Measurements from ENCODE around the gene ACE2.
"Not testable (repeated sequence)": the region's sequence is repeated elsewhere in the genome, so short reads cannot be mapped to it uniquely, and the experiment has no call there.

Gene ACE2

DNA sequence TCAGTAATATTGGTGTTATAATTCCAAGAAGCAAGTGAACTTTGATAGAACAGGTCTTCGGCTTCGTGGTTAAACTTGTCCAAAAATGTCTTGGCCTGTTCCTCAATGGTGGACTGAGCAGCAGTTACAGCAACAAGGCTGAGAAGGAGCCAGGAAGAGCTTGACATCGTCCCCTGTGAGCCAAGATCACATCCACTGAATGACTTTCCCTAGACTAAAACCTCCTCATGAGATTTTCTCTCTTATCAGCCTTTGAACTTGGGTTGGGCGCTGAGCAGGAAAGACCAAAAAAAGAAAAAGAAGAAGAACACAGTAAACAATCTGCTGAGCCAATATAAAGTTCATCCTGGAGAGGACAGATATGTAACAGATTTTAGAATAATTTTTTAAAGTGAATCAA lies at the start of gene ACE2:
ACE2 (minus strand) TSS at position 216 of the 400 bp plus-strand sequence; CDS start at position 167, 49 bp downstream.
- no peak for DNase-seq

DNA sequence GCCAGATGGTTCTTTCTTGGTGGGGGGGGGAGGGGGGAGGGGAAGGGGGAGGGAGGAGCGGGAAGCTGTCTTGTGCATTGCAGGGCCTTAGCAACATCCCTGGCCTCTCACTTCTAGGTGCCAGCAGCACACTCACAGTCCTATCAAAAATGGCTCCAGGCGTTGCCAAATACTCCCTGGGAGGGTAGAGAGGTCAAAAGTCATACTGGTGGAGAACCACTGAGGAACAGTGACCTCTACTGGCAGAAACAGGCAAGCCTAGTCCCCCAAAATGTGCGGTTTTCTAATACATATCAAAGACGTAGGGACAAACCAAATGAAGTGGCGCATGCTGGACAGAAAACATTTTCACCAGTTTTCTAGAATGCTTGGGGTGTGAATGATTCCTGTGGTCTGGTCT lies 46.8 kb upstream of the ACE2 start:
- not testable (repeated sequence) for DNase-seq

DNA sequence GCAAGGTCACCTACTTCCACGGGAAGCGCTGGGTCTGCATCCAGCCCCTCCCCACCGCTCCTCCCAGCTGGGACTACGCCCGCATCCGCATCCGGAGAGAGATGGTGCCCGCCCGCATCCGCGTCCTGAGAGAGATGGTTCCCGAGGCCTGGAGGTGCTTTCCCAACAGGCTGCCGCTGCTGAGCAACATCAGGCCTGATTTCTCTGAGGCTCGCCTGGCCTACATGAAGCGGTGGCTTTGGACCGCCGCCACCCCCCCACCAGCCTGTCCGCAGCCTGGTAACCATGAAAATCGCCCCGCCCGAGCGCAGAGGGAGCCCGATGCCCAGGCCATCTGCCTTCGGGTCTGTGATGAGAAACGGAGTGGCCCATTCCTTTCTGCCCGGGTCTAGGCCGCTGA lies 45.8 kb upstream of the ACE2 start:
- DNase-seq = no peak

DNA sequence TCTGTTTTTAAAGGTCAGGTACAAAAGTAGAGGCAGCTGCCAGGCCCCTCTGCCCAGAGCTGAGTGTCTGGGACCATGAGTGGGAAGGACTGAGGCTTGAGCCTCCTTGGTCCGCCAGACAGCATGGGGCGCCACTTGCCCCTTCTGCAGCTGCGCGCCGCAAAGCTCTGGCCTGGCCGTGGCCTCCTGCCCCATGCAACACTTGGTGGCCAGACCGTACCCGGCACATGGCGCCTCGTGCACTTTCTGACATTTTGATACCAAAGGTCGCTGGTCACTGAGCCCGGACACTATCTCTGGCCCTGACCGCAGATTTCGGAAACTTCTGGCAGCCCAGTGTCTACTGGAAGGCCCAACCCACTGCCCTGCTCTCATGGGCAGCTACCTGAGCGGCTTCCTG lies 45.3 kb upstream of the ACE2 start:
- DNase-seq = no peak

DNA sequence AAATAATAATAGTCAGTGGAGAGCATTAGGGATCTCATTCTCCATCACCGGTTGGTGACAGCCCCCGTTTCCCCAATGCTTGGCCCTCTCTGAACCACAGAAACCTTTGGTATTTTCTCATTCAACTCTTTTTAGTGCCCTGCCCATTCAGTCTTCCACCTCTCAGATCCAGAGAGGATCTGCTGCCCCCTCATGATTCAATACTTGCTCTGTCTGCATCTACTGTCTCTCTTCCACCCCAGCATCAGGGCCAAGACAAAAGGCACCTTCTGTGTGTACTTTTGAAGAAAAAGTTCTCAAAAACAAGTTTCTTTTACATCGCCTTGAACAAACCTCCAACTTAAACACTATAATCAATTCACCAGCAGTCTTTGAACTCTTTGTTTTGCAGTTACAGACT lies 44.5 kb upstream of the ACE2 start:
- no peak for DNase-seq

DNA sequence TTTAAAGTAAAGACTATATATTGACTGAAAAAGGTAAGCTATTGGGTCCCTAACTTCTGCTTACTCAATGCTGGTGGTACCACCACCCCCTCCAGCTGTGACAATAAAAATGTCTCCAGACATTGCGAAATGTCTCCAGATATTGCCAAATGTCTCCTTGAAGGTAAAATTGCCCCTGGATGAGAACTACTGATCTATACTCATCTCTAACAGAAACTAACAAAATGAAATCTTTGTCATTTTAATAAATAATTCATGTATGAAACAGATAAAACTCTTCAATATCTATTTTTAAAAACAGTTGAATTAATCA lies 43.8 kb upstream of the ACE2 start:
- DNase-seq = no peak

DNA sequence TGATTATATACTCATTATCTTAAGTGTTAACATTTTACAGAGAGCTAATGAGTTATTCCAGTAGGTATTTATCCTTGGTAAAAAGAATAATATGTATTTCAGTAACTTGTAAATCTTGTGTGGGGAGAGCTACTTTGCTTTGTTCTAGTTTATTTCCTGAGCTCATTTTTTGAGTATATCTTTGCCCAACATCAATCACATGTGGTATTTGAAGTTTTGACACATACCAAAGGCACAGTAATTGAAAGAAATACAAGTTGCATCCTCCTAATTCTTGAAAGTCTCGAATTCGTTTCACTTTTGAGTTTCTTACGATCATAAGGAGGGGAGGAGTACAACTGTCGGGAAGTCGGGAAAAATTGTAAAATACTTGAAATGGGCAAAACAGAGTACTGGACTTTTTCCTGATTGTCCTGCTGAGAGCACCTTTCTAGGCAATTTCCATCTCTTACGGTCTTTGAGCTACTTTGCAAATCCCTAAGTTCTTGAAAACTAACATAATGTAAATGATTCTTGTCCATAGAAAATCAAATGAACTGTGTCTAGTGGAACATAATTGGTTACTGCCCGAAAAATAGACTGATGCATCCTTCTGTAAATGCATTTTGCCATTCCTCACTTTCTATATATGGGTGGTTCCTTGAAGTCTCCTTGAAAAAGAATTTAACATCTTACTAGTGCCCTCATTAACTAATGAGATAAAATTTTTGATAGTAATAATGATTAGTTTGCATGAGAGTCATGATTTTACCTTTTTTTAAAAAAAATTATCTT lies 43.2 kb upstream of the ACE2 start:
- DNase-seq = no peak

DNA sequence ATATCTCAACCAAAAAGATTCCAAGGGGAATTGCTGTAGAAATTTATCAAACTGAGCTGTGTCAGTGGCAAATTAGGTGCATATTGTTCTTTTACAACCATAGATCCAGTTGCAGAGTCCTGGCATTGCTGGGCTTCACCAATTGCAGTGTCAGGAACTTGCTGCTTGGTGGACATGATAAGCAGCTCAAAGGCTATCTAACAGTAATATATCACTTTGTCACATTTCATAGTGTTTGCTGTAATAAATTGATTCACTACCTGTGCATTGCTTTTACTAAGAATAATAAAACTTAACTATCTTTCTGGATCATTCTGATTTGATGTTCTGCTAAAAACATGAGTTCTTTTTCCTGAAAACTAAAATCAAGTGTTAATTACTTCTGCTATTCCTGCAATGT lies 30.9 kb upstream of the ACE2 start:
- DNase-seq = no peak

DNA sequence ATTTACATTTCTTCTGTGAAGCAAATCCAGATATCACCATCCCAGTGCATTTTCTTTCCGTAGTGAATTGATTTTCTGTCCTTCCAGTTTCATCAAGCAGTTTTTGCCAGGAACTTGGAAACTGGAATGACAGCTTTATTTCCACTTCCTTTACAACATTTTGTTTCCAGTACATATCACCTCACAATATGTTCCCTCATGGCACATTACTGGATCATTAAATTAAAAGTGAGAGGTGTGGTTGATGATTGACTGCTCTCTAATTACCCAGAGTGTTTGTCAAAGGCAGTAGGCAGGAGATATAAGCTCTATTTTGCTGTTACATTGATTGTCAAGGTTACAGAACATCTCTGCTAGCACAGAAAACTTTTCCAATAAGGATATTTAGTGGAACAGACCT lies 22.3 kb upstream of the ACE2 start:
- no peak for DNase-seq

DNA sequence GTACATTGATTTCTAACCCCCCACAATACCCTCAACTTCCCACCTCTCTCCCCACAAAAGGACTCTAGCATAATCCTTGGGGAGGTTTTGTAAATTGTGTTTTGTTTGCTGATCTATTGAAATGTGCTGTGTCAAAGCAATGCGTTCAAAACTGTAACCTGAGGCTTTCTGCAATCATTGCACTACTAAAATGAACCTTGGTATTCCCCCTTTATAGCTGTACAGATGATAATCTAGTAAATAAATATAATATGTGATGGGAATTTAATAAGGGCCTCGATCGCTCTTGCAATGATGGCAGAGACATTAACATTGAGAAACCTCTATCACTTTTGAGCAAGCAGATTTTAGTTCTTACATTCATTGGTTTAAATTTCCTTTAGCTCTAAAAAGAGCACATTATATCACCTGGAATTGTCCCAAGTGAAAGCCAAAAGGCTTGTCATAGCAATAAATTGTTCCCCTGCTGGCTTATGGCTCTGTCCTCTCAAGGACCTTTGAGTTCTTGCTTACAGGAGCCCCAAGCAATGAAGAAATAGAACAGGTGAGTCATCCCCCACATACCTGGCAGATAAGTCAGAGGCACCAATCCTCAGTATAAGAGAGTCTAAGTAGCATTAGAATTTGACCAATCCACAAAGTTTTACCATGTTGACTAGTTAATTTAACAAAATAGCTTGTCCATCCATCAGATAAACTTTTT lies 18.4 kb upstream of the ACE2 start:
- no peak for DNase-seq

DNA sequence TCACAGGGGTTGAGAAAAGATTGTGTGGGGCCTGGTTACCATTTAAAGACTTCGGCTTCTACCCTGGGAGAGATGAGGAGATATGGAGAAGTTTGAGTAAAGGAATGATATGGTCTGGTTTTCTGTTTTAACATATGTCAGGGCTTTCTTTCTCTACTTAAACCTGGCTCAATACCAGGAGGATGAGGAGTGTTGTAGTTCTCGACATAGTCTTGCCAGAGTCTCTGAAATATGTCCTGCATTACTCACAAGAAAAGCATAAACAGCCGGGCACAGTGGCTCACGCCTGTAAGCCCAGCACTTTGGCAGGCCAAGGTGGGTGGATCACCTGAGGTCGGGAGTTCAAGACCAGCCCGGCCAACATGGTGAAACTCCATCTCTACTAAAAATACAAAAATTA lies 16.4 kb upstream of the ACE2 start:
- DNase-seq = no peak

DNA sequence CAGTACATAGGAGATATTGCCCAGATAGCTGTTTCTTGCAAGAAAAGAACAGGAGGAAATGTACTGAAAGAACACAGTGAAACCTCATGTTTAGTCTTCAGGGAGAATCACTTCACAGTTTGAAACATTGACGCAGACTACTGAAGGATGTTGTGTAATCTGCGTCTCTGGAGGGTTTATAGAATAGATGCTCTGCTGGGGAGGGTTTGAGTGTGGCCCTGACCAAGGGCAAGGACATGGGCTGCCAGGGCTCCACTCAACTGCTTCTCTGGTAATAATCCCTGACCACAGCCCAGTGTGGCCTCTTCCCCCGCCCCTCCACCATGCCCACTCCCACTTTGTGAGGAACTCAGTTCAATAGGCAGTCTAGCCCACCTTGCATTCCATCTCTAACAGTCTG lies 15.8 kb upstream of the ACE2 start:
- DNase-seq = no peak

DNA sequence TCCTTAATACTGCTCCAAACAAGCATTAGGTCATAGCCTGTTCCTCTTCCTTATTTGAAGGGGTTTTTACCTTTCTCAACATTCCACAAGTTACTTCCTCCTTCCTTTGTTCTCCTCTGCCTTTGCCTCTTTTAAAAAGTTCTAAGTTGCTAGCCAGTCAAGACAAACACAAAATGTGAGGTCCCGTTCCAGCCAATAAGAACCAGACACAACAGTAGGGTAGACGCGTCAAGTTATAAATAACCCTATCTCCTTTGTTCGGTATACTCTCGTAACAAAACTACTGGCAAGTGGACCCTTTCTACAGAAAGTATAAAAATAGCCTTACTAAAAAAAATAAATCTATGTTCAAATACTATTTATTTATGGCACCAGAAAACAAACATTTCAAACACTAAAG lies 6.3 kb upstream of the ACE2 start:
- DNase-seq = no peak

DNA sequence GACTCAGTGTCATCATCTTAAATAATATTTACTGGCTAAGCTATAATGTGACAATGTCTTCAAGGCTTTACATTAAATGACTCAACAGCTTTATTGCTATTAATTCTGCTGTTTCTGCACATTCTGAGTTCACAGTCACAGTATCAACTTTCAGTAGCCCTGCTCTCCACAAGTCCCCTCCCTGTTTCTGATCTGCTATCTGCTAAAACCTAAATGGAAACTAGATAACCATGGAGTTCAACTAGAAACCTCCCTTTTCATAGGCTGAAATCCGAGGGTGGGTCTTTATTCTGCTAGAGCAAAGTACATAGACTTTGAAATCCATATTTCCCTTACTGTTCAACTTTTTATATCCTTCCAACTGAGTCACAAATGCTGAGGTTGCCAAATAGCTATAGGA lies 5.4 kb upstream of the ACE2 start:
- no peak for DNase-seq

DNA sequence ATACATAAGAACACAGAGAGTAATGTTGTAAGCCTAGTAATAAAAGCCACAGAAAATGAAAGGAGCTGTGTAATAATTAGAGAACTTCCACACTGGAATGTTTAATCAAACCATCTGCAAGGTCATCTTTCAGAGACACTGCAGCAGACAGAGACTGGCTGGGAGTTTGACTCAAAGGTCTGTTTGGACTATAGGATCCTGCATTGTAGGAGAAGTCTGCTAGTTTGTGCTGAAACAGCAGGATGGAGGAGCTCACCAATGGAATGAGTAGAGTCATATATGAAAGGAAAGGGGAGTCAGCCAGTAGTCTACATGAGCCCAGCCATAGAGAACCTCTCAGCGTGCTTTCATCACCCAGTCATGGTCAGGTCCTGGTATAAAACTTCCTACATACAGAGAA lies 4.5 kb upstream of the ACE2 start:
- DNase-seq = no peak

DNA sequence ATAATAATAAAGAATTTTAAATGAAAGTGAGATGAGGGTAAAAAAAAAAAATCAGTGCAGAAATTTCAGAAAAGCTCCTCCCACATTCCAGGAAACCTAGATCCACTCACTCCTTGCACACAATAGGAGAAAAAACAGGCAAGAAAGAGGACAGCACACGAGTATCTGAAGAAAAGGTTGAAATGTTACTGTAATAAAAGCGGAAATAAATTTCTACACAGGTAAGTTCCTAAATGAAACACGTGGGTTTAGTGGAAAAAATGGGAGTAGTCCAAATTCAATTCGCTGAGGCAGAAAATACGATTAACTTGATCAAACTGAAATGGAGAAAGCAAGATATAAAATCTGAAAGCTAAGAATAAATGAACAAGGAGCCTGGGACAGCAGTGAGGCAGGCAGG lies 2.0 kb upstream of the ACE2 start:
- no peak for DNase-seq

DNA sequence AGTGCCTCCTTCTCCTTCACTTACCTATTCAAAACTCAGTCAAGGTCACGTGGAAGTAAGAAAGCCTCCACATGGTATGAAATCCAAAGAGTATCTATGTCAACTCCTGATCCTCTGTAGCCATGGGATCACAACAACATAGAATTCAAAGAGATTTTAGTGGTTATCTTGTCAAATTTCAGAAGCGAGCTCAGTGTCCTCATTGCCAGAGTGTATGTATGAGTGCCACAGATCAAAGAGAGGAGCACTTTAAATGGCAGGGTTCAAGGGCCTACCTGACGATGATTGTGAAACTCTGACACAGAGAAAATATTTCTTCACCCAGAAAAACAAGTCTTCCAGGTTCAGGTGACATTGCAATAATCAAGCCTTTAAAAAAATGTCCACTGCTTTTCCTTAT lies 1.2 kb upstream of the ACE2 start:
- DNase-seq = no peak

DNA sequence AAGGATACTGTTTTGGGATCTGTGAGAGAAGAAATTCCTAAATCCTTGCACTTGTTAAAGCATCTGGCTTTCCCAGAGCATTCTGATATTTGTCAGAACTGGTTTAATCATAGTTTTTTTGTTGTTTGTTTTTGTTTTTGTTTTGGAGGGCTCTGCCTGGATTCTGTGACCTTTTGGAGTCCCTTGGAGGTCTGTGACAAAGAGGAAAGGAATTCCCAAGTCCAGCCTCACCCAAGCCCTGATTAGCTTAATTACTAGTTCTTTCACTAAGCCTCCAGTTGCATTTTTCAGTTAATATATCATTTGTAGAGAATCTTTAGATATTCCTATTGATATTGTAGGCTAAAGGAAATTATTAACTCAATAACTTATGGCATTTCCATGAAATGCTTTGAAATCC lies 711 bp downstream of the ACE2 start:
- DNase-seq = no peak

DNA sequence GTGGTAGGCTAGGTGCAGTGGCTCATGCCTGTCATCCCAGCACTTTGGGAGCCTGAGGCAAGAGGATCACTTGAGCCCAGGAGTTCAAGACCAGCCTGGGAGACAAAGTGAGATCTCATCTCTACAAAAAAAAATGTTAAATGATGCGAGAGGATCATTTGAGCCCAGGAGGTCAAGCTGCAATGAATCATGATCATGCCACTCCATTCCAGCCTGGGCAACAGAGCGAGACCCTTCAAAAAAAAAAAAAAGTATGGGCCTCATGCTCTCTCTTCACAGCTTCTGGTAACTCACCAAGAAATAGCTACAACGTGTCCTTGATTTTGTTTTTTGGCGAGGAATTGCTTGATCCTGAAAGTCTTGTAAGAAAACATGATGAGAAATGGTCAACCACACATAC lies 1.3 kb downstream of the ACE2 start:
- DNase-seq = no peak

DNA sequence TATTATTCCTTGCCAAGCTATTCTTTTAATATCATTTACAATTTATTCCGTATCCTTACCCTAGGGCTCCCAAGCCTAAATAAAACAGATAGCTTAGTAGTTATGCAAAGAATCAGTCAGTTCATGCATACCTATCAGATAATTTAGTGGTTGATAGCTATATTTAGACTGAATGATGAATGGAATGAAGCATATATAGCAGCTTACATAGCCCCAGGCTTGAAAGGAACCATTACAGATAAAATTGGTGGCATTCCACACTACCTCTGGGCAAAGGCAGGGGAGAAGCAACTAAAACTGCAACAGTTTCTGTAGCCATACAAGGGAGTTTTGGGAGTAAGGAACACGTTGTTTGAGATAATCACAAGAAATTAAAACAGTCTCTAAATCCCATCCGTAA lies 2.7 kb downstream of the ACE2 start:
- DNase-seq = no peak

DNA sequence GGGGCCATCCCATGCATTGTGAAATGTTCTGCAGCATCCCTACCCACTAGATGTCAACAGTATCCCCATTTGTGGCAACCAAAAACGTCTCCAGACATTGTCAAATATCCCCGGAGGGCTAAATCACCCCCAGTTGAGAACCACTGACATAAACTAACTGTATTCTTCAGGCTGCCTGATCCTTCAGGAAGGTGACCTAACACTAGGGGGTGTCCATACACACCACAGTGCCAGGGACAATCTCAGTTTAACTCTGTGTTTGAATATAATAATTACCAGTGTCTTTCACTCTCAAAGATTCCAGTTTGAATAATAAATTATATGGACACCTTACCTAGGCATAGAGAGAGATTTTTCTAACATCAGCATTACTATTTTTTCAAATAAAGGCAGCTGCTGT lies 6.4 kb downstream of the ACE2 start:
- DNase-seq = no peak

DNA sequence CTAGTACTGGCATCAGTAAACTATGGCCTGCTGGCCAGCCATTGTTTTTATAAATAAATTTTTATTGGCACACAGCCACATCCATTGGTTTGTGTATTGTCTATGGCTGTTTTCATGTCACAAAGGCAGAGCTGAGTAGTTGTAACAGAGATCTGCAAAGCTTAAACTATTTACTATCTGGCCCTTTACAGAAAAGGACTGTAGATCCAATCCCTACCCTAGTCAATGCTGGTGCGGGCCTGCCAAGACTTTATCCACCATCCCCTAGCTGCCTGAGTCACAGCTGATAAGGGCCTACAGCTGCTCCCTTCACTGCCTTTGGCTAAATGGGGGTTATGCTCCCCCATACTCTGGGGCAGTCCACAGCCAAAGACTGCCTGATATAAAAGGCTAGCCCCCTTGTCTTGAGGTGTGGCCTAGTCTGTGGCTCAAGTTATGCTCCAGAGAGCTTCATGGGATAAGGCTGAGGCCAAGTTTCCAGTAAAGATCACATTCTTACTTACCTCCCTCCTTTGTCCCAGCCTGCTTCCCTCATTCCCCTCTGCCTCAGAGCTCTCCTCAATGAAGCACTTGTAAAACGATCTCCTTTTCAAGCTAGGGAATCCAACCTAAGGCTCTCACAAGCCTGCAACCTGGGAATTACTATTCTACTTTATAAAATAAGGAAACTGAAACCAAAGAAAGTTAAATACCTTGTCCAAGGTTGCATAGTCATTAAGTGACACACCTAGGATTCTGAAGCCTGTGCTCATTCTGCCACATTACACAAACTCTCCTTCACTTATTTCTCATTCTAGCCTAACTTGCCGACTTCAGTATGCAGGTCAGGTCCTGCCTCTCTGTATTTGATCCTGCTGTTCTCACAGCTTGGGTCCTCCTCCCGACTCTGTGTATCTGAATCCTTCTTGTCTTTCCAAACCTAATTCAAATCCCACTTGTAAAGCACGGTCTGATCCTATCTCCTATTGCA lies 20.7 kb downstream of the ACE2 start:
- peak in 1 of 58 donors; percentile 0 for DNase-seq
